Measurements from ENCODE around the gene S1PR5. TPM values are rescaled to one million over a fixed set of nuclear protein-coding genes. Genes with fewer than 3 reads are reported as not detected.
"Not testable (repeated sequence)": the region's sequence is repeated elsewhere in the genome, so short reads cannot be mapped to it uniquely, and the experiment has no call there.

Gene S1PR5
- total RNA-seq, 1 donor, result 1.3 TPM

DNA sequence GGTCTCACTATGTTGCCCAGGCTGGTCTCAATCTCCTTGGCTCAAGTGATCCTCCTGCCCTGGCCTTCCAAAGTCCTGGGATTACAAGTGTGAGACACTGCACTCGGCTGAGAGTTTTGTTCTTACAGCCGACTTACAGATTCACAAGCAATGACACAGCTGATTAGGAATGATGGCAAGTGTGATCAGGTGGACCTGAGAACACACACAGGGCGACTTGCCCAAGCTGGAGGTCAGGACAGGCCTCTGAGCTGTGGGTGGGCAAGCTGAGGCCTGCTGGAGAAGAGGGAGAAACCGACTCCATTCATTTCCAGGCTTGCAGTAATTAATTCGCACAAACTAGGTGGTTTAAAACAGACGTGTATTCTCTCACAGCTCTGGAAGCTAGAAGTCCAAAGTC, 18.4 kb upstream of the S1PR5 start:
- TF ChIP-seq, protein P1, sequence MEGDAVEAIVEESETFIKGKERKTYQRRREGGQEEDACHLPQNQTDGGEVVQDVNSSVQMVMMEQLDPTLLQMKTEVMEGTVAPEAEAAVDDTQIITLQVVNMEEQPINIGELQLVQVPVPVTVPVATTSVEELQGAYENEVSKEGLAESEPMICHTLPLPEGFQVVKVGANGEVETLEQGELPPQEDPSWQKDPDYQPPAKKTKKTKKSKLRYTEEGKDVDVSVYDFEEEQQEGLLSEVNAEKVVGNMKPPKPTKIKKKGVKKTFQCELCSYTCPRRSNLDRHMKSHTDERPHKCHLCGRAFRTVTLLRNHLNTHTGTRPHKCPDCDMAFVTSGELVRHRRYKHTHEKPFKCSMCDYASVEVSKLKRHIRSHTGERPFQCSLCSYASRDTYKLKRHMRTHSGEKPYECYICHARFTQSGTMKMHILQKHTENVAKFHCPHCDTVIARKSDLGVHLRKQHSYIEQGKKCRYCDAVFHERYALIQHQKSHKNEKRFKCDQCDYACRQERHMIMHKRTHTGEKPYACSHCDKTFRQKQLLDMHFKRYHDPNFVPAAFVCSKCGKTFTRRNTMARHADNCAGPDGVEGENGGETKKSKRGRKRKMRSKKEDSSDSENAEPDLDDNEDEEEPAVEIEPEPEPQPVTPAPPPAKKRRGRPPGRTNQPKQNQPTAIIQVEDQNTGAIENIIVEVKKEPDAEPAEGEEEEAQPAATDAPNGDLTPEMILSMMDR (IDR thresholded peaks at IDR 0.05; ENCODE audit: insufficient read depth, low read depth, low read length), result no peak
- H3K4me3 ChIP-seq (ENCODE audit: low read depth, low read length), result no peak overlapping the region
- no peak for DNase-seq (ENCODE audit: low read depth)

DNA sequence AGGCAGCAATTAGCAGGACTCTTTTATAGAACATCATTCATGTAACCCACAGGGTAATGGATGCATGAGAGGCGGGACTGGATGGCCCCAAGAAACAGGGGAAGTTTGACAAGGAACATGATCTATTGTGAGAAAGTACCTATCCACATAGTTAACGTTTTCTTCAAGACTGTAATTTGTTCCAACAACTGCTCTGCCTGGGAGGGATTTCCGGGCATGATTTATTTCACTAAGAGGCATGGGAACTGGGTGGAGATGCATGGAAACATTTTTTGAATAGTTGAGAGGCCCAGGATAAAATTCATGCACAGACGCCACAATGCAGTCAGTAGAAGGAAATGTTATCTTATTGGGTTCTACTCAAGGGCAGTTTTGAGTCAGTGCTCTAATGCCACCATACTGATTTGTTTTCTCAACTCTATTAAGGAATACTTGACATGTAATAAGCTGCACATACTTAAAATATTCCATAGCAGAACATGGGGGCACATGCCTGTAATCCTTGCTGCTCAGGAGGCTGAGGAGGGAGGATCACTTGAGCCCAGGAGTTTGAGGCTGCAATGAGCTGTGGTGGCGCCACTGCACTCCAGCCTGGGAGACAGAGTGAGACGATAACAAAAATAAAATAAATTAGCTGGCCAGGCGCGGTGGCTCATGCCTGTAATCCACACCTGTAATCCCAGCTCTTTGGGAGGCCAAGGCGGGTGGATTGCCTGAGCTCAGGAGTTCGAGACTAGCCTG, 16.6 kb upstream of the S1PR5 start:
- DNase-seq (ENCODE audit: low read depth), result peak; percentile 92
- TF ChIP-seq, protein P1 (IDR thresholded peaks at IDR 0.05; ENCODE audit: insufficient read depth, low read depth, low read length), result no peak
- H3K4me3 ChIP-seq (ENCODE audit: low read depth, low read length), result no peak overlapping the region

DNA sequence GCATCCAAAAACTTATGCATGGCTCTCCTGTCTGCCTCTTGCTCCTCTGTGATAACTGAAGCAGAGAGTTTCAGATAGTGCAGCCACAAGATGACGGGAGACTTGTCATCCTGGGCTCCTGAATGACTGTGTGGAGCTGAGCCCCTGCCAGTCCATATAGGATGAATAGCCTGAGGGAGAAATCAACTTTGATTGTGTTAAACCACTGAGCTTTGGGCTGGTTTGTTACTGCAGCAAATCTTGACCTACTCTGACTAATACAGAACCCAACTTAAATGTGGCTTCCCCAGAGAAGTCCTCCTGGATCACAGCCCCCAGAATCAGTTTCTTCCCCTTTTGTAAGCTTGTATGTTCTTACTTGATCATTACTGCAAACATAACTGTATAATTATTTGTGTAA, 15.2 kb upstream of the S1PR5 start:
- DNase-seq (ENCODE audit: low read depth), result no peak
- TF ChIP-seq, protein P1 (IDR thresholded peaks at IDR 0.05; ENCODE audit: insufficient read depth, low read depth, low read length), result no peak
- H3K4me3 ChIP-seq (ENCODE audit: low read depth, low read length), result no peak overlapping the region

DNA sequence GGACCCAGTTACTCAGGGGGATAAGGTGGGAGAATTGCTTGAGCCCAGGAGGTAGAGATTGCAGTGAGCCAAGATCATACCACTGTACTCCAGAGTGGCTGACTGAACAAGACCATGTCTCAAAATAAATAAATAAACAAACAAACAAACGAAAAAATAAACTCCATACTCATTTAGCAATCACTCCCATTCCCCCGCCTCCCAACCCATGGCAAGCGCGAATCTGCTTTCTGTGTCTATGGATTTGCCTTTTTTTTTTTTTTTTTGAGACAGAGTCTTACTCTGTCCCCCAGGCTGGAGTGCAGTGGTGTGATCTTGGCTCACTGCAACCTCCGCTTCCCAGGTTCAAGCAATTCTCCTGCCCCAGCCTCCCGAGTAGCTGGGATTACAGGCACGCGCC, 9.6 kb upstream of the S1PR5 start:
- not testable (repeated sequence) for DNase-seq (ENCODE audit: low read depth); H3K4me3 ChIP-seq (ENCODE audit: low read depth, low read length)

DNA sequence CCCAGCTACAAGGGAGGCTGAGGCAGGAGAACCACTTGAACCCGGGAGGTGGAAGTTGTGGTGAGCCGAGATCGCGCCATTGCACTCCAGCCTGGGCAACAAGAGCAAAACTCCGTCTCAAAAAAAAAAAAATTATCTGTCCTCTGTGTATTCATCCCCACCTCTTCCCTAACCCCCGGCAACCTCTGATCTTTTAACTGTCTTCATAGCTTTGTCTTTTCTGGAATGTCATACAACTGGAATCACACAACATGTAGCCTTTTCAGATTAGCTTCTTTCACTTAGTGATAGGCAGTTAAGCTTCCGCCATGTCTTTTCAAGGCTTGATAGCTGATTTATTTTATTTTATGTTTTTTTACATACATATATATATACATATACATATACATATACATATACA, 8.4 kb upstream of the S1PR5 start:
- no peak for DNase-seq (ENCODE audit: low read depth)
- H3K4me3 ChIP-seq (ENCODE audit: low read depth, low read length), result no peak overlapping the region
- TF ChIP-seq, protein P1 (IDR thresholded peaks at IDR 0.05; ENCODE audit: insufficient read depth, low read depth, low read length), result no peak

DNA sequence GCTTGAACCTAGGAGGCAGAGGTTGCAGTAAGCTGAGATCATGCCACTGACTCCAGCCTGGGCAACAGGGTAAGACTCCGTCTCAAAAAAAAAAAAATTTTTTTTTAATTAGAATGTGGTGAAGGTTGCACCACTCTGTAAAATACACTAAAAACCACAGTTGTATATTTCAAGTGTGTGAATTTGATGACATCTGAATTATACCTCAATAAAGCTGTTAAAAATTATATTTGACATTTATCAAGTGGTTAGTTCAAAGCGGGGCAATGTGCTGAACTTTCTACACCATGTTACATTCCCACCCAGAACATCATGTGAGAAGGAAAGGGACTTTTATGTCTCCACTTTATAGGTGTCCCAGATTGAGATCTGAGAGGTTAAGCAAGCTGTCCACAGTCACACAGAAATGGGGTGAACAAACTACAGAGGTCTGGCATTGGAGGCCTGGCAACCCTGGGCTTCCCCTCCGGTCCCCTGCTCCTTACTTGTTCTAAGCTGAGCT, 5.9 kb upstream of the S1PR5 start:
- TF ChIP-seq, protein P1 (IDR thresholded peaks at IDR 0.05; ENCODE audit: insufficient read depth, low read depth, low read length), result no peak
- DNase-seq (ENCODE audit: low read depth), result no peak
- no peak overlapping the region for H3K4me3 ChIP-seq (ENCODE audit: low read depth, low read length)

DNA sequence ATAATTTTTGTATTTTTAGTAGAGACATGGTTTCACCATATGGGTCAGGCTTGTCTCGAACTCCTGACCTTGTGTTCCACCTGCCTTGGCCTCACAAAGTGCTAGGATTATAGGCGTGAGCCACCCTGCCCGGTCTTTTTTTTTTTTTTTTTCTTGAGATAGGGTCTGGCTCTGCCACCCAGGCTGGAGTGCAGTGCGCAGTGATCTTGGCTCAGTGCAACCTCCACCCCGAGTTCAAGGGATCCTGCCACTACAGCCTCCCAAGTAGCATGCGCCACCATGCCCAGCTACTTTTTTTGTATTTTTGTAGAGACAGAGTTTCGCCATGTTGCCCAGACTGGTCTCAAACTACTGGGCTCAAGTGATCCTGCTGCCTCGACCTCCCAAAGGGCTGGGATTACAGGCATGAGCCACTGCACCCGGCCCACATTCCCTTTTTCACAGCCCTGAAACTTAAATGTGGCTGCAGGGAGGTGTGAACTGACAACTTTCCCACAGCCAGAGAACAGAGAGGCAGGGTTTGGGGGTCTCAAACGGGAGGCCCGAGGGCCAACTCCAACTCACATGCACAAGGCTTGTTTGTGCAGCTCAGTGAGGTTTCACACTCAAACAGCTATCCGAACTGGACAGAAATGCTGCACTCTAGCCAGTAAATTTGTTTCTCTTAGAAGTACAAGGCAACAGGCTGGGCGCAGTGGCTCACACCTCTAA, 4.4 kb upstream of the S1PR5 start:
- TF ChIP-seq, protein P1 (IDR thresholded peaks at IDR 0.05; ENCODE audit: insufficient read depth, low read depth, low read length), result no peak
- DNase-seq (ENCODE audit: low read depth), result no peak
- no peak overlapping the region for H3K4me3 ChIP-seq (ENCODE audit: low read depth, low read length)
